ENCODE data around the gene SEMA5A.

DNA sequence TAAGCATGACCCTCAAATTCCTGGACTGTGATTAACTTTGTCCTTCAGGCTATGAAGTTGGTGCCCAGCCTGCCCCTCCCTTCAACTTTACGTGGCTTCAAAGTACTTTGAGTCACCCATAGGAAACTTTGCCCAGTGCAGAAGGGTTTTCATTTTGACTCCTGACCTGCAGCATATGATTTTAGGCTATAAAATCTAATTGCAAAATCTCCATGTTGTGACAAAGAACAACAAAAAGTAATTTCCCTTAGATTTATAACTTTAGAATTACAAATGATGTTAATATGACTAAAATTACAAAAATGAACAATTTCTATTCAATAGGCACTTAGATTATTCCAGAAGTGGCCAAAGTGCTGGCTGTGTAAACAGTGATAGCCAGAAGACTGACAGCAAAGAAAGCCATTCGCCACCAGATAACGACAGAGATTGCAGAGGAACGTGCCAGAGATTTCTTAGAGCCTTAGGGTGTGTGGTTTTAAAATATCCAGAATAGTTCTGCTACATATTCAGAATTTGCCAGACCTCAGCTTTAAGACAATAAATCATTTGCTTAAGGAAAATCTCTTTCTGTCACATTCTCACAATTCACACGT, 197.4 kb downstream of the SEMA5A start:
- no peak for TF ChIP-seq CTCF (IDR thresholded peaks at IDR 0.05)
- TF ChIP-seq POLR2A (IDR thresholded peaks at IDR 0.05): no peak

Measured in lower leg skin (tissue), 3 donors.